Hematopoietic multipotent progenitor cell (in vitro differentiated cells): ENCODE results near the gene SLC25A46. TPM values are rescaled to one million over a fixed set of nuclear protein-coding genes. Genes with fewer than 3 reads are reported as not detected.
"Not testable (repeated sequence)": the region's sequence is repeated elsewhere in the genome, so short reads cannot be mapped to it uniquely, and the experiment has no call there.

Source experiments
- DNase-seq, 3 donors: peaks; one replicate each; pipeline ENCODE4 v3.0.0-alpha.2; 2011 to 2015; ENCODE audit warnings: low read depth in 2 of 3, low spot score in 2 of 3
- total RNA-seq: library from RNA; depleted of rRNA; stranded (reverse); fragments of >200 nt; gene quantifications from one replicate; pipeline ENCODE4 v1.2.3, GENCODE V29; 2012

SLC25A46 gene
- total RNA-seq, 1 donor: 38.8 TPM

DNA sequence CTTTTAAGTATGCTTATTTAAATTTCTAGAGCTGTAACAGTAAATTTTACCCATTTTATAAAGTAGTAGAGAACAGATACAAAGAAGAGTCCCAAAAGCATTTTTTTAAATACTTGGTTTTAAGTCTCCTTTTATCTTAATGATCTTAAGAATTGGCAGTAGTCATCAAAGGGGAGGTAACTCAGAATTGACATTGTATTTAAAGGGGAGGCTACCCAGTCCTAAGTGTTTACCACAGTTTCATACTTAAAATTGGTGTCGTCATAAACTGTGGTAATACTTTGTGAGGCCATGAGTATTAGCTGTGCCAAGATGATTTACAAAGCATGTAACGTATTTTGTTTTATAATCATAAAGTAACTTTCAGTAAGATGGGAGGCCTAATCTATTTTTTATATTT is 14.8 kb downstream of the SLC25A46 start:
- no peak for DNase-seq

DNA sequence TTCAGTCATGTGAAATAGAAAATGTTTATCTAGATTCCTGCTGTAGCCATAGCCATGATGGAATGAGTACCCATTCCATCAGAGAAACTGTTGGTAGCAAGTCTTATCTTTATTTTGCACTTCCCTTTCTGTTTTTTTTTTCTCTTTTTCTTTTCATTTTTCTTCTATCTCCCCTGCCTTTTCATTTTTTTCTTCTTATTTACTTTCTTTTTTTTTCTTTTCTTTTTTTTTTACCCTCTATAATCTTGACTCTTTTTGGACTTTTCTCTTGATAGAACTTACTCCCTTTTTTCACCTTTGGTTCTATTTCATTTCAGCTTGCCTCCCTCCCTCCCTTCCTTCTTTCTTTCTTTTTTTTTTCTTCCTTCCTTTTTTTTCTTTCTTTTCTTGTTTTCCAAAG is 15.4 kb downstream of the SLC25A46 start:
- DNase-seq: no peak

DNA sequence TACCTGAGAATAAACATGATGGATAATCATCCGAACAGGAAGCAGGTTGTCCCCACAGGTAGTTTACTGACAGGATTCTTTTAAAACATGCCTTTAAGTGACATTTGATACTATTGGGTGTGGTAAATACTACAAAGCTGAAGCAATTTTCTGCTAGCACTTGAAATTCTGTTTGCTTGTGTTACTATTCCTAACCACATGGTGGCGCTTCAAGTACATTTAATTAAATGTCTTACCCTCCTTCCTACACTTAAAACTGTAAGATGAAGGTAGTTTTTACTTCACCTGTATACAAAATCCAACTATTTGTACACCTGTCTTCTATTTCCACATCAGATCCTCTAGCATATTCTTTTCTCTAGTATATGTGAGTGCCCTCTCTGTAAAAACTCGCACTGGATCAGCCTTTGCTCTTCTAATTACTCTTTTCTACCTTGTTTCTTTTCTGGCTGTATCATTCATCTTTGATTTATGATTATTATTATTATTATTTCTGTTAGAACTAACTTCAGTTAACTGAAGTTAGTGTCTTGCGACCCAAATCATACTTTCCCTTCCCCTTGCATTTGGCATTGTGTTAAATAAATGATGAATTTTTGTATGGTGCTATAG is 18.4 kb downstream of the SLC25A46 start:
- peak in 2 of 3 donors; percentile 28 to 64 for DNase-seq

DNA sequence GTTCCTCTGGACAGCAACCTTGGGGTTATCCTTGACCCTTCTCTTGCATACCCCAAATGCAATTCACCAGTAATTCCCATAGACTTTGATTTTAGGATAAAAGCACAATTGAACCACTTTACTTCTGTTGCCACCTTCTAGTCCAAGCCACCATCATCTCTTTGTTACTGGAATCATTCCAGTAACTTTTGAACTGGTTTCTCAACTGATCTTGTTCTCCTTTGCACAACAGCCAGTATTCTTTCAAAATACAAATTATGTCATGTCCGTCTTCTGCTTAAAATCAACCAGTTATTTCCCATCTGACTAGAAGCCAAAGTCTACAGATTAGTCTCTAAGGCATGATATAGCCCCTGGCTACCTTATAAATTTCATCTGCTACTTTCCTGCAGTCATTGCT is 21.4 kb downstream of the SLC25A46 start:
- DNase-seq: no peak

DNA sequence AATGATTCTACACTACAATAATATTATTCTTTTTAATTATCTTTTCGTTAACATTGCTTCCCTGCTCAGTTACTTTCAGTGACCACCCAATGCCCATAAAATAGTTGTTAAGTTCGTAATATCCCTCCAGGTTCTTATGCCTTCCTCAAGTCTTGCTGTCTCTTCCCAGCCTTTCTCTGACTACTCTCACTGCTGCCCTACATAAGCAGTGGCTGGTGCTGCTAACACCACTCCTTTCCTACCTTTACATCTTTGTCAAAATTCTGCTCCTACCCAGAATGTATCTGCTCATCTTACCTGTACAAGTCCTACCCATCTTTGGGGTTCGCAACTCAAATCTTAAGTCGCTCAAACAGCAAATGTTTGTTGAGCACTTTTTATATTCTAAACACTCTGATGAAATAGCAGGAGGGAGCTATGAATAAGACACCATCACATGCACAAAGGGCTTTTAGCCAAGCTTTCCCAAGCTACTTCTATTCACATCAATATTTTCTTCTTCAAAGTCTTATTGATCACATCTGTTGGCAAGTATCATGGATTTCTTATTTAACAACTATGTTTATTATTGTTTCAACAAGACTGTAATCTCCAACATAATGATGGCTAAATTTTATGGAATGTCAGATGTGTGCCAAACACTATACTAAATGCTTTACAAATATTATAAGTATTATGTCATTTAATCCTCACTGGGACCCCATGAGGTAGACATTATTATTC is 29.5 kb downstream of the SLC25A46 start:
- DNase-seq: no peak

DNA sequence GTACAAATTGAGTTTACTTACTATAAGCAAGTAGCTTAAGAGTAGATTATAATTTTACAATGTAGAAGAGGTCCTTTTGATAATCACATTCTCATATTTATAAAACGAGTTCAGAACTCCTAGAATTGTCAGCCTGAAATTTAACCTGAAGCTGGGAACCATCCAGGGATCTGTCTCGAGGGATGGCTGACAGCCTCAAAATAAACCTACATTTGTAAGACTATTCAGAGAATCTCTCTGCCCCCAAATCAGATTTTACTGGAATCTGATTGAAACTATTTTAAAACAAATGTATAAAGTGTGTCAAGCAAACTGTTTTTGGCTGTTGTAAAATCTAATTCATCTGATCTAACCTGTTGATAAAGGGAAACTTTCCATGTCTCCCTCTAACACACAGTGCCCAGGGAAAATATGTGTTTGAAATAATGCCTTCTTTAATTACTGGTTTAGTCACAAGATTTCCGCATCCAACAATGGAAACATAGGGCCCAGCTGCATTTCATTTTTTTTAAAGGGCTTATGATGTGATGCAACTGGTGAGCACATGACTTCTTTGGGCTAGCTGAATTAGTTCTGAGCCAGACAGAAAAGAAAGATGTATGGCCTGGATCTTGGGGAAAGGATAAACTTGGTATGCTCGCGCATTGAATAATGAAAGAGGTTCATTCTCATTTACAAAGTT is 30.3 kb downstream of the SLC25A46 start:
- DNase-seq: no peak

DNA sequence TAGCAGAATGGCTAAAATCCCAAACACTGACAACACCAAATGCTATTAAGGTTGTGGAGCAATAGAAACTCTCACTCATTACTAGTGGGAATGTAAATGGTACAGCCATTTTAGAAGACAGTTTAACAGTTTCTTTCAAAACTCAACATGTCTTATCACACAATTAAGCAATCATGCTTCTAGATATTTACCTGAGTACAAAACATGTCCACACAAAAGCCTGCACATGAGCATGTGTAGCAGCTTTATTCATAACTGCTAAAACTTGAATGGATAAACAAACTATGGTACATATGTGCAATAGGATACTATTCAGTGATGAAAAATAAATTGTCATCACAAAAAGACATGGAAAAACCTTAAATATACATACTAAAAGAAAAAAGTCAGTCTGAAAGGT is 31.5 kb downstream of the SLC25A46 start:
- no peak for DNase-seq

DNA sequence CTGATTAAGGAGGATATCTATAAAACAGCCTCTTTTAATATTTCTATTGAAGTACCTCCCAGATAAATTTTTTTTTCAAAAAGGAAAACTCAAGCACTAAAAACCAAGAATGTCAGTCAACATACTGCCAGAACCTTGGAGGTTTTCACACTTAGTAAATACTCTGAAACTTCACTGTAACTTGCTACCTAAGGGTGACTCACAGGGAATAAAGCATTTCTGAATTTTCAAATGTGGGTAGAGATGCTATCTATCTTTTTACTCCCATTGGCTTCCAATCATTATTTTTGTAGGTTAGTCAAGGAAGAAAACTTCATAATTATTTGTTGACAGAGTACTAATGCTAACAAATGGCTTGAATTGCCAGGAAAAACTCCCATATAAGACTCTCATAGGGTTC is 46.1 kb downstream of the SLC25A46 start:
- no peak for DNase-seq

DNA sequence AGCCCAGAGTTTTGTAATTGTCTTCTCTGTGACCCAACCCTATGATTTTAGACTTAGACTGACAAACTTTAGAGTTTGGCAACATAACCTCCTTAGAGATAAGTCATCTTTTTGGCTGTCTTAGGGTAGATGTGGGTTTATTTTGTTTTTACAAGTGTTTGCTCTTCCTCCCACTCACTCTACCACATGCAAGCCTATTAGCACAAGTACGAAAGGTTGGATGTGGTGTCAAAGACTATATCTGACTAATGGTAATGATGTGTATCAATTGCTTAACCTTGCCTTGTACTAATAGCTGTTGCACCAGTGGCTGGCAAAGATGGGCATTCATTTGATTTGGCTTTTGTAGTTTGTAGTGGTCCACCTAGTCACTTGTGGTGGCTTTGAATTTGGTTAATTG is 46.5 kb downstream of the SLC25A46 start:
- no peak for DNase-seq

DNA sequence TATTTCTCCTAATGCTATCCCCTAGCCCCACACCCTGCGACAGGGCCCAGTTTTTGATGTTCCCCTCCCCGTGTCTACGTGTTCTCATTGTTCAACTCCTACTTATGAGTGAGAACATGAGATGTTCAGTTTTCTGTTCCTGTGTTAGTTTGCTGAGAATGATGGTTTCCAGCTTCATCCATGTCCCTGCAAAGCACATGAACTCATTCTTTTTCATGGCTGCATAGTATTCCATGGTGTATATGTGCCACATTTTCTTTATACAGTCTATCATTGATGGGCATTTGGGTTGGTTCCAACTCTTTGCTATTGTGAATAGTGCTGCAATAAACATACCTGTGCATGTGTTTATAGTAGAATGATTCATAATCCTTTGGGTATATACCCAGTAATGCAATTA is 49.2 kb downstream of the SLC25A46 start:
- DNase-seq: not testable (repeated sequence)

DNA sequence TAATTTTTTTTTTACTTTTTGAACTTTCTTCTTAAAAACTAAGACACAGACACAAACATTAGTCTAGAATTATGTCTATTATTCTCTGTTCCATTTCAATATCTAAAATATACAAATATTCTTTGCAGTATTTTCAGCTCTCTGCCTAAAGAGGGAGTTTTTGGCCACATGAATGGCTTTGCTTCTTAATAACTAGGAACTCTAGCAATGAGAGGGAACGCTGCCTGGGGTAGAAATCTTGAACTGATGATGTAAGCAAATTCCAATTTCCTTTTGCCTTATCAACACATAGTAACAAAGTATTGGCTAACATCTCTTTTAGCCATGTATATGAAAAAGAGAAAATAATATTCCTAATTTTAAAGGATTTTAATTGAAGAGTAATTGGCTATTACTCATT is 51.9 kb downstream of the SLC25A46 start:
- no peak for DNase-seq

DNA sequence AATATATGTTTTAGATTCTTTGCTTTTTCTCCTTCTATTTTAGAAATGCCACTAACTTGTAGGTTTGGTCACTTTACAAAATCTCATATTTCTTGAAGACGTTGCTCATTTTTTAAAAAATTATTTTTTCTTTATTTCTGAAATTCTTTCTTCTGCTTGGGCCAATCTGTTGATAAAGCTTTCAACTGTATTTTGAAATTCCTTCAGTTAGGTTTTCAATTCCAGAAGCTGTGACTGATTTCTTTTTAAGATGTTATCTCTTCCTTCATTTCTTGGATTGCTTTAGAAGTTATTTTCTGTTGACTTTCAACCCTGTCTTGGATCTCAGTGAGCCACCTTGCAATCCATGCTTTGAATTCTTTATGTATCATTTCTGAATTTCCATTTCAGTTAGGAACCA is 64.2 kb downstream of the SLC25A46 start:
- no peak for DNase-seq

DNA sequence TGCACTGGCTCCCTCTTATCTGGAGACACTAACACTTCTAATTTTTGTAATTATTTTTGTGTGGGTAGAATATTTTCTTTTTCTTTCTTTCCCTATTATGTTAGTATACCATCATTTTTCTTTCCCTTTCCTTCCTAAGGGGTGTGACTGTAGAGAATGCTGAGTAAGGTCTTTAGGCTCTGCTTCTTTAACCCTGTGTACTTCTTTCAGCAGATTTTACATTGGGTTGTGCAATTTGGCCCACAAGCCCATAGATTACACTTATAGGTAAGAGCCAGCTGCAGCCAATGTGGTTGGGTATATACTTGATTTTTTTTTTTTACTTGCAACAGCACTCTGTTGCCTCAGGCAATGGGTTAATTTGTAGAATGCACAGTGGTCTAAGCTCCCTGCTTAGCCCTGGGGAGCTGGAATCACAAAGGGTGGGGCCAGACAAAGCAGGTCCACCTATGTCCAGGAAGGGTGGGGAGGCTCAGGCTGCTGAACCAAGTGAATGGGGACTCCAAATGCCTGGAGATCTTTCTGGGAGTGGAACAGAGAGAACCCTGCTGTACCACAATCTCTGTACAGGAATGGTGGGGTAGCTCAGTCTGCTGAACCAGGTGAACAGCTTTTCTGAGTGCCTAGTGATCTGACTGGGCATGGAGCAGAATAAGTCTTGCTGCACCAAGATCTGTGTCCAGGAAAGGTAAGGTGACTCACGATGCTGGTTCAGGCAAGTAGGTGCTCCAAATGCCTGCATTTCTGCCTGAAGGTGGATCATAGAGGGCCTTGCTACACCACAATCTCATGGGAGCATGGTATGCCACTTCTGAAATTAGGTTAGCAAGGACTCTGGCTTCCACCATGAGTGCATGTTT is 64.9 kb downstream of the SLC25A46 start:
- DNase-seq: no peak

DNA sequence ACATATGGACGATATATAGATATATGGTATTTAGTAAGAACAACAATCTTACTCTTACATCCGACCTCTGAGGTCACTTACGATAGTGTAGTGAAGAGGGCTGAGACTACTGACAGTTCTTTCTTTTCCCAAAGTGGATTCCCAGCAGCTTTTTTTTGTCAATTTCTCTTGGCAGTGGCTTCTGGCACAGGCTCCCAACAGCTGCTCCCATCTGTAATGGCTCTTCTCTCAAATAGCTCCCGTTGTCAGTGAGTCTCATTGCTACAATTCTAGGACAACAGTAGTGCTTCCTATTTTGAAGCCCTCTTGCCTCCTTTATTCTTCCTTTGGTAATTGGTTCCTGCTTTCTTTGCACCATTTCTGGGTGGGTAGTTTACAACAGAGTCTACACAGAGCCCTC is 68.4 kb downstream of the SLC25A46 start:
- DNase-seq: no peak

DNA sequence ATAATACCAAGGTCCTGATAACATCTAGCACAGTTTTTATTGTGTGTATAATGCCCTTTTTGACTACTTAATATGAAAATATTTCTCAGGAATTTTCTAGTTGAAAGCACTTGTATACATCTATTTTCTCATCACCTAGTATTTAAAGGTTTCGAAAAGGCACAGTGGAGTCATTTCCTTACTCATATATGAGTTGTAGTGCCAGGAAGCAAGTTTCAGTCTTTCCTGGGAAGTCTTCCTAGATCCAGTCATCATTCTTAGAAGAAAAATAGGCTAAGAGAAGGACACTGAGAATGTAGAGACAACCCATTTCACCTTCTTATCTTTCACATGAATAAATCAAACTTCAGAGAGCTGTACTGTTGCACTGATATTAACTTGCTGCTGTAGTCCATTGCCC is 70.2 kb downstream of the SLC25A46 start:
- DNase-seq: no peak

Other genes starting within 250 kb of the SLC25A46 start
- gene TMEM232, start 12.3 kb upstream of the SLC25A46 start, total RNA-seq: 1.9 TPM